Gastrocnemius medialis (tissue), 4 donors: Measurements from ENCODE around the gene PRKCH.

Source experiments
- POLR2A ChIP-seq, 2 donors: fragments of 450-650 bp; IDR thresholded peaks; one replicate each; pipeline ENCODE4 v1.6.1; 2017; ENCODE audit warnings: antibody characterized with exemption in 2 of 2, mild to moderate bottlenecking in 2 of 2, moderate library complexity in 2 of 2
- TF ChIP-seq, protein P1 (sequence below), 5 experiments: fragments of 450-650 bp in 3 of 5; fragments of 200-600 bp in 2 of 5; sonication (generic) in 2 of 5; IDR thresholded peaks in 4 of 5; conservative IDR thresholded peaks in 1 of 5; 1 replicate in 4 of 5; 2 replicates in 1 of 5; pipeline ENCODE4 v1.5.1; 2016 to 2019; ENCODE audit warnings: antibody characterized with exemption in 5 of 5, mild to moderate bottlenecking in 3 of 5, moderate library complexity in 3 of 5

DNA sequence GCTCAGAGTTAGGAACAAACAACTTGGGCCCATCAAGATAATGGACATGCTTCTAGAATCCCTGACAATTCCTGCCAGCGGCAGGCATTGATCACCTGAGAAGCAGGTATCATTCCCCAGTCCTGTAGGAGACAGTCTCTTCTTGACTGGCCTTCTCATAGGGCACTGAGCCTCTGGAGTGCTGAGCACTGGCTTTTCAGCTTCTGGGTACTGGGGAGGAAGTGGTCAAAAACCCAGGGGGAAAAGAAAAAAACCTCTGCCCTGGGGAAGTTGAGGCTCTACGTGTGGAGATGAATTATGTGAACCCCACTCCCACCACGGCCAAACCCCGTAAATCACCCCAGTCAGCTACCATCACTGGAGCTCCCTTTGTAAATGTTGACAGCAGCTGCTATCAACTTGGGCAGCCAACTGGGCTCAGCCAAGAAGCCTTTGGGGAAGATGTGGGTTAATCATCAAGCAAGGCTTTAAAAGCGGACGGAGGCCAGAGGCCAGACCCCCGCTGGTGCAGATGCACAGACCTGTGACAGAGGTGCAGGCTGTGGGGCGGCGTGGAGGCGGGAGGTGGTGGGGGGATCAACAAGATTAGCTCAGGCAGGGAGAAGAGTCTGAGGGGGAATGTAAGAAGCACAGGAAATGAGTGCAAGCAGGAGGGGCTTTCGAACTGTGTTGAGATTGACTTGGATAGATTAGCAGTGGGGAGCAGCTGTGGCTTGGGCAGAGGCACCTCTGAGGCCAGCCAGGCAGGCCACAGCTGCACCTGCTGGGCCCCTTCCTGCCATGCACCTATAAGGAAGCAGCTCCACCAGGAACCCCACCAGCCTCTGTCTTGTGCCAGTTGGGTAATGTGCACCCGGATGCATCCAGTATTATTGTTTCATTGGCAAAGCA is 268.6 kb downstream of the PRKCH start:
- TF ChIP-seq, protein P1, sequence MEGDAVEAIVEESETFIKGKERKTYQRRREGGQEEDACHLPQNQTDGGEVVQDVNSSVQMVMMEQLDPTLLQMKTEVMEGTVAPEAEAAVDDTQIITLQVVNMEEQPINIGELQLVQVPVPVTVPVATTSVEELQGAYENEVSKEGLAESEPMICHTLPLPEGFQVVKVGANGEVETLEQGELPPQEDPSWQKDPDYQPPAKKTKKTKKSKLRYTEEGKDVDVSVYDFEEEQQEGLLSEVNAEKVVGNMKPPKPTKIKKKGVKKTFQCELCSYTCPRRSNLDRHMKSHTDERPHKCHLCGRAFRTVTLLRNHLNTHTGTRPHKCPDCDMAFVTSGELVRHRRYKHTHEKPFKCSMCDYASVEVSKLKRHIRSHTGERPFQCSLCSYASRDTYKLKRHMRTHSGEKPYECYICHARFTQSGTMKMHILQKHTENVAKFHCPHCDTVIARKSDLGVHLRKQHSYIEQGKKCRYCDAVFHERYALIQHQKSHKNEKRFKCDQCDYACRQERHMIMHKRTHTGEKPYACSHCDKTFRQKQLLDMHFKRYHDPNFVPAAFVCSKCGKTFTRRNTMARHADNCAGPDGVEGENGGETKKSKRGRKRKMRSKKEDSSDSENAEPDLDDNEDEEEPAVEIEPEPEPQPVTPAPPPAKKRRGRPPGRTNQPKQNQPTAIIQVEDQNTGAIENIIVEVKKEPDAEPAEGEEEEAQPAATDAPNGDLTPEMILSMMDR (IDR thresholded peaks at IDR 0.05 in 4 of 5, conservative IDR thresholded peaks at IDR 0.05 in 1 of 5) = no peak
- no peak for TF ChIP-seq POLR2A (IDR thresholded peaks at IDR 0.05)
